Cerebellar nuclear complex (tissue), 1 donor: ENCODE data around the gene EMB.
"Not testable (repeated sequence)": the region's sequence is repeated elsewhere in the genome, so short reads cannot be mapped to it uniquely, and the experiment has no call there.

ENCODE experiments used
- DNase-seq, 2 experiments: peaks; one replicate each; lab custom pipeline; 2025; lab: John Stamatoyannopoulos, UW

The EMB gene

GRCh38 chr5:50421184-50421950 lies 19.7 kb downstream of the EMB start:
- DNase-seq, result not testable (repeated sequence)

DNA sequence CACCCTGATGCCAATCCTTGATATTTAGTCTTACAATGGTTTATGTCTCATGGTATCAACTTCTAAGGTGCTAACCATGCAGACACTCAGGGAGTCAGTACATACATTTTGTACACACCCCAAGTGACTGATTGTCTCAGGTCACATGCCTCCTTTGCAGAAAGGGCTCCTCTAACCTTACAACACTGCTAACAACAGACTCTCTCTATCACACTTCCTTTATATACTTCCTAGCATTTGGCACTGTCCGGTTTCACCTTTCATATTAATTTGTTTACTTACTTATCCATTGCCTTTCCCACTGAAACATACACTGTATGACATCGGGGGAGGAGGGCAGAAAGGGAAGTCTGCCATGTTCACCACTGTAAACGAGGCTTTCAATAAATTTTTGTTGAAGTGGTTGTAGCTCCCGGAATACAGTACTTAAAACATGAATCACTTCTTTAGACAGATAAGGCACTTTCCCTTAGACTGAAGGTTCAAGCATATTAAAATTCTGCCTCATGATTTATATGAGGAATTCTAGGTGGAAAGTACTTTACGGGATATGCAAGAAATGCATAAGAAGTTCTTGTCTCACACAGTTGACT lies 20.6 kb downstream of the EMB start:
- DNase-seq, result no peak

DNA sequence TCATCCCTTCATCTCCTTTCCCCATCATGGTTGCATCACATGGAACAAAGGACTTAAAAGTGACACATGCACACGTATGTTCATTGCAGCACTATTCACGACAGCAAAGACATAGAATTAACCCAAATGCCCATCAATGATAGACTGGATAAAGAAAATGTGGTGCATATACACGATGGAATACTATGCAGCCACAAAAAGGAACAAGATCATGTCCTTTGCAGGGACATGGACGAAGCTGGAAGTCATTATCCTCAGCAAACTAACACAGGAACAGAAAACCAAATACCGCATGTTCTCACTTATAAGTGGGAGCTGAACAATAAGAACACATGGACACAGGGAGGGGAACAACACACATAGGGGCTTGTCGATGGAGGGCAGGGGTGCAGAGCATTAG lies 21.4 kb downstream of the EMB start:
- not testable (repeated sequence) for DNase-seq

- not testable (repeated sequence) for DNase-seq
Observed at GRCh38 chr5:50416637-50417036, 24.5 kb downstream of the EMB start.

DNA sequence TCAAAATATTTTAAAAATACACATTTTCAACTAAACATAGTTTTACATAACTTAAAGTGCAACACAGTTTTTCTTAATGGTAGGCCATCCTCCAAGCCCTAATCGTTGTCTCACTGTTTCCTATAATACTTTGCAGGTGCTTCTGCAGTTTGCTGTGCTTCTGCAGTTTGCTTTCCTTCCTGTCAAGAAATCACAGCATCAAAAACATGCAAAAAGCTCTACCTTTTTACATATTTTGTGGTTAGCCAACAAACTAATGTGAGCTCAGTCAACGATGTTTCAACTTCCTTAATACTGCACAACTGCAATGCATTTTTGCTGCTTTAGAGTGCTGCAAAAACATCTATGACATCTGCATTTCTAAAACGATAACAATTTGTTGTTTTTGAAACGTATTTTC lies 25.2 kb downstream of the EMB start:
- DNase-seq, result no peak

- DNase-seq, result not testable (repeated sequence)
Observed at GRCh38 chr5:50410932-50411331, 30.2 kb downstream of the EMB start.

- DNase-seq, result no peak
Observed at GRCh38 chr5:50406877-50407276, 34.2 kb downstream of the EMB start.

GRCh38 chr5:50401336-50401735 lies 39.8 kb downstream of the EMB start:
- no peak for DNase-seq

DNA sequence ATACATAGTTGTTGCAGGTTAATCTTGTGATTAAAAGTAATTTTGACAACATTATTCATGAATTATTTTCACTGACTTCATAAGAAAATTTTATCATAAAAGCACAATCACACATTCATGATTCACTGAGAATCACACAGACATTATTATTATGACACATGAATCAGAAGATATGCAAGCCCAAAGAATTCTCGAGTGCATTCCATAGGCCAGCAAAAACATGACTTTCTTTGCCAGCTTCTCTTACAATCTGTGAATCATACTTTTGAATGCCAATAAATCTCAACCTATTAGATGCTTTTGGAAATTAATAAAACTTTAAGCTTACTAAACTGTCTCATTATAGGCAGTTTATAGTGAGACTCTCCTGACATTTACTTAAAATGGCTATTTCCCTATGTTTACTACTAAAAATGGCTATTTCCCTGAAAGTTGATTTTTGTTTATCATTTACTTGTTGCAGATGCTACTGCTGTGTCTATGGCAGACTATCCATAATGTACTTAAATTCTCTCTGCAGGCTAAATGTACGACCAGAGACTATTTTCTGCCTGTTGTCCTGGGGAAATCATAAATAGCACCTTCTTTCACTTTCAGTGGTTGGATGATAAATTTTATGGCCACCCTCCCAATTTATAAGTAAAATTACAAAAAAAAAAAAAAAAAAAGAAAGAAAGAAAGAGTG lies 47.0 kb downstream of the EMB start:
- not testable (repeated sequence) for DNase-seq

- not testable (repeated sequence) for DNase-seq
Observed at GRCh38 chr5:50392289-50392688, 48.8 kb downstream of the EMB start.

GRCh38 chr5:50384381-50384780 lies 56.7 kb downstream of the EMB start:
- DNase-seq, result not testable (repeated sequence)

GRCh38 chr5:50376696-50377095 lies 64.4 kb downstream of the EMB start:
- not testable (repeated sequence) for DNase-seq

- DNase-seq, result not testable (repeated sequence)
Observed at GRCh38 chr5:50369287-50370033, 71.6 kb downstream of the EMB start.

DNA sequence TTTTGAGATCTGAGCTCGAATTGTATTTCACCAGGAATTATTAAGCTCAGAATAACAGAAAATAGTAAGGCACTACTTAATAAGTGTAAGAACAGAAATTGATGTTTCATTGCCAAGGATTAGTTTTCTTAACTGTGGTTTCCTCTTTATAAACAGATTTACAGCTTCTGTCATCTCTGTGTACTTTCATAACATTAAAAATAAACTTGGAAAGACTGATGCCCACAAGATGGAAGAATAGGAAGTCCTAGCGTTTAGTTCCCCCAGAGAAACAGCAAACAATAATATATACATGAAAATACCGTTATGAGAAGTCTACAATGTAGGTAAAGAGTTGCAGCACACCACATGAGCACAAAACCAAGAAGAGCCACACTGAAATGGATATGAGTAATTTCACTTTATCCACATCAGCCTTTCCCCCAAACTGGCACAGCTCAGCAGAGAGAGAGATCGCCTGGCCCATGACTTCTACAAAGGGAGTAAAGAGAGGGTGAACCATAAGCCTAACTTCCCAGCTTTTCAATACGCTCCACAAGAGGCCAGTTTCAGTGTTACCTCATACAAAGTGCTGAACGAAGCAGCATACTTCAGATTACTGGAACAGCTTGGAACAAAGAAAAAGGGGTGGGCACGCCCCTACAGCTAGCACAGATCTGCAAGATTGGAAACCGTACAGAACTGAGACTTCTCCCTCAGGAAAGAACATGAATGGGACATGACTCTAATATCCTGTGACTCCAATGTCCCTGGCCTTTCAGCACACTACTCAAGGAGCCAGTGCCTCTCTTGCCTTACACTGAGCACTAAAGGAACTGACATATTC lies 75.4 kb downstream of the EMB start:
- DNase-seq, result no peak

DNA sequence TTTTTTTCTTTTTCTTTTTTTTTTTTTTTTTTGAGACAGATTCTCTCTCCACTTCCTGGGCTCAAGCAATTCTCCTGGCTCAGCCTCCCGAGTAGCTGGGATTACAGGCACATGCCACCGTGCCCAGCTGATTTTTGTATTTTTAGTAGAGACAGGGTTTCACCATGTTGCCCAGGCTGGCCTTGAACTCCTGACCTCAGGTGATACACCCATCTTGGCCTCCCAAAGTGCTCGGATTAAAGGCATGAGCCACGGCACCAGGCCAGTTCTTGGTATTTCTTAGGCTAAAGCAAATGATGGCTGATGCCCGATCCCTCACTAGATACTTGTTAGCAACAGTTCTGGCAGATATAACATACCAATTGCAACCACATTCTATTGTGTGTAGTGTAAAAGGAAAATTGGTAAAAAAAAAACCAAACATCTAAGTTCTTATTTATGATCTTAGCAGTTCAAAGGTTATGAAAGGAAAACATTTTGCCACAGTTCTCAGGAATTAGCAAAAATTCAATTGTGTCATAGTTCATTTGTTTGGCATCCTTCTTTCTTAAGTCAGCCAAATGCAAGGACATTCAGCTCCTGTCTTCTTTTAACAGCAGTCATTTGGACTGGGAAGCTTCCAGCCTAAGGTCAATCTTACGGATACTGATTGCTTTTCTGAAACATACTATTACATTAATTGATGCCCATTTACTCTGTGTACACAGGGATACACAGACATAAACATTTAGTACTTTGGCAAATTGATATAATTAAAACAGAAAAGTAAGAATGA lies 76.4 kb downstream of the EMB start:
- not testable (repeated sequence) for DNase-seq

- no peak for DNase-seq
Observed at GRCh38 chr5:50359187-50359586, 81.9 kb downstream of the EMB start.

GRCh38 chr5:50352382-50352781 lies 88.7 kb downstream of the EMB start:
- DNase-seq, result no peak
